HCT116 (cell line): ENCODE results near the gene MPP7.

ENCODE experiments used
- CEBPB ChIP-seq: IDR thresholded peaks from 2 replicates; pipeline ENCODE4 v1.6.1; 2012; ENCODE audit warnings: low read depth
- CTCF ChIP-seq, 3 experiments: fragments of 200-600 bp in 1 of 3; sonication (generic) in 1 of 3; IDR thresholded peaks in 2 of 3; conservative IDR thresholded peaks in 1 of 3; 2 replicates each; pipeline ENCODE4 v1.5.1; 2012 to 2017; ENCODE audit warnings: low read depth in 2 of 3, low read length in 2 of 3, antibody characterized with exemption in 1 of 3, borderline replicate concordance in 1 of 3, control low read depth in 1 of 3, mild to moderate bottlenecking in 1 of 3, mixed read lengths in 1 of 3, mixed run types in 1 of 3, moderate library complexity in 1 of 3; ENCODE audit not compliant: insufficient read depth in 1 of 3
- EGR1 ChIP-seq: IDR thresholded peaks from 2 replicates; pipeline ENCODE4 v1.6.1; 2012; ENCODE audit warnings: low read depth
- EZH2 ChIP-seq: fragments of 200-600 bp; sonication (generic); IDR thresholded peaks from 2 replicates; pipeline ENCODE4 v1.6.1; 2017; ENCODE audit warnings: antibody characterized with exemption, mixed run types
- EZH2phosphoT487 ChIP-seq: fragments of 200-600 bp; IDR thresholded peaks from 2 replicates; pipeline ENCODE4 v1.6.1; 2018; ENCODE audit warnings: antibody characterized with exemption, borderline replicate concordance
- FOSL1 ChIP-seq: IDR thresholded peaks from 2 replicates; pipeline ENCODE4 v1.6.1; 2012; ENCODE audit warnings: low read depth
- POLR2A ChIP-seq: IDR thresholded peaks from 2 replicates; pipeline ENCODE4 v1.7.0; 2011; ENCODE audit warnings: borderline replicate concordance; ENCODE audit not compliant: insufficient read depth, insufficient read length; ENCODE audit errors: extremely low read depth
- SP1 ChIP-seq: IDR thresholded peaks from 2 replicates; pipeline ENCODE4 v1.6.1; 2012; ENCODE audit warnings: low read depth
- SRF ChIP-seq: IDR thresholded peaks from 2 replicates; pipeline ENCODE4 v1.6.1; 2012; ENCODE audit warnings: low read depth
- TCF7L2 ChIP-seq: IDR thresholded peaks from 2 replicates; pipeline ENCODE4 v1.7.0; 2011; ENCODE audit warnings: borderline replicate concordance, inconsistent platforms; ENCODE audit not compliant: insufficient read depth, insufficient read length; ENCODE audit errors: extremely low read depth
- YY1 ChIP-seq: IDR thresholded peaks from 2 replicates; pipeline ENCODE4 v1.6.1; 2011; ENCODE audit warnings: low read length, low read depth, moderate library complexity, mild to moderate bottlenecking; ENCODE audit not compliant: insufficient replicate concordance; ENCODE audit errors: extremely low read depth
- ZFX ChIP-seq: fragments of 450-650 bp; IDR thresholded peaks from 2 replicates; pipeline ENCODE4 v1.6.1; 2017
- ZNF274 ChIP-seq: fragments of 200-500 bp; sonication (Bioruptor generic); IDR thresholded peaks from 2 replicates; pipeline ENCODE4 v1.6.1; 2014; ENCODE audit warnings: mild to moderate bottlenecking, low read depth, low read length, inconsistent platforms
- TF ChIP-seq, protein P1 (sequence below): IDR thresholded peaks from 2 replicates; pipeline ENCODE4 v1.6.1; 2012

- TF ChIP-seq, protein P1, sequence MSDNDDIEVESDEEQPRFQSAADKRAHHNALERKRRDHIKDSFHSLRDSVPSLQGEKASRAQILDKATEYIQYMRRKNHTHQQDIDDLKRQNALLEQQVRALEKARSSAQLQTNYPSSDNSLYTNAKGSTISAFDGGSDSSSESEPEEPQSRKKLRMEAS, result no peak
- TF ChIP-seq CTCF (IDR thresholded peaks at IDR 0.05 in 2 of 3, conservative IDR thresholded peaks at IDR 0.05 in 1 of 3; ENCODE audit: borderline replicate concordance in 1 of 3, insufficient read depth in 1 of 3, low read depth in 2 of 3, low read length in 2 of 3), result no peak
- TF ChIP-seq CEBPB, result no peak
- TF ChIP-seq POLR2A, result no peak
- TF ChIP-seq EZH2phosphoT487, result no peak
- no peak for TF ChIP-seq EGR1
- no peak for TF ChIP-seq SP1
- TF ChIP-seq EZH2, result no peak
- no peak for TF ChIP-seq YY1
- TF ChIP-seq FOSL1, result no peak
- TF ChIP-seq ZFX, result no peak
- no peak for TF ChIP-seq SRF
- no peak for TF ChIP-seq TCF7L2
- TF ChIP-seq ZNF274, result no peak
Measured at GRCh38 chr10:28312572-28312971, 9.7 kb upstream of the MPP7 start.
